ENCODE measurements around the gene ANKS1B.
A peak's percentile ranks its signal among the peaks of the same experiment; 100 is the strongest.

The ANKS1B gene

DNA sequence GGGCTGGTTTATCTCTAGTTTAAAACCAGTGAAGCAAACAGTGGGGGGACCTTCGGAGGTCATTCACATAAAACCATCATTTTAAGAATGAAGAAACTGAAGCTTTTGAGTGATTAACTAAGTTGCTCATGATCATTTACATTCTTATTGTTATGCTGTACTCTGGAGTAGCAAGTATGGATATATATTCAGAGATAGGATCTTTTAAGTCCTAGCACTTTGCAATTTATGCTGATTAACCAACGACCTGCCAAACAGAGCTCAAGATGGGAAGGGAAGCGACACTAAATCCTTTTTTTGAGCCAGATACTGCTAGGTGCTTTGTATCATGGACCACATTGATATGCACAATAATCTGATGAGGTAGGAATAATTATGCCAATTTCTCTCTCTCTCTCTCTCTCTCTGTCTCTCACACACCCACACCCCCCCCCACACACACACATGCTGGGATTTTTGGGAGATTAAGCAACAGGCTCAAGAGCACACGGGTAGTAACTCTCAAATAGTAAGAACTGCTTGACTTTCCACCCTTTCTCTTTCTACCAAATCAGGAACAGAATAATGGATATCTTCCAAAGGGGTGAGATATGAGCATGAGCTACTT lies 1036.3 kb downstream of the ANKS1B start:
- no peaks in the 10 kb centered on the region for H3K4me1 ChIP-seq (ENCODE audit: insufficient read depth, insufficient read length)
- no peaks in the 10 kb centered on the region for H3K36me3 ChIP-seq (ENCODE audit: insufficient read depth, insufficient read length, low read length)
- H3K27me3 ChIP-seq (ENCODE audit: insufficient read depth, insufficient read length): no peaks in the 10 kb centered on the region
- no peak overlapping the region for H3K9ac ChIP-seq (ENCODE audit: insufficient read length, low read depth)
- DNase-seq (ENCODE audit: low read depth, low spot score): no peak
- no peak overlapping the region for H3K4me3 ChIP-seq (ENCODE audit: insufficient read length, low read depth)
- H3K9me3 ChIP-seq (ENCODE audit: insufficient read depth, low read length): no peaks in the 10 kb centered on the region
- TF ChIP-seq YY1 (IDR thresholded peaks at IDR 0.05; ENCODE audit: insufficient read depth, insufficient read length) (no peak), ZNF274 (IDR thresholded peaks at IDR 0.05; ENCODE audit: low read depth, low read length) (no peak), SUZ12 (IDR thresholded peaks at IDR 0.05; ENCODE audit: extremely low read depth, insufficient read depth, insufficient read length) (no peak)

- Histone ChIP-seq H3K9ac (ENCODE audit: insufficient read length, low read depth) (no peak overlapping the region), H3K27me3 (ENCODE audit: insufficient read depth, insufficient read length) (no peaks in the 10 kb centered on the region), H3K36me3 (ENCODE audit: insufficient read depth, insufficient read length, low read length) (no peaks in the 10 kb centered on the region), H3K4me3 (ENCODE audit: insufficient read length, low read depth) (no peak overlapping the region), H3K9me3 (ENCODE audit: insufficient read depth, low read length) (no peaks in the 10 kb centered on the region; the same call in none of the 2 replicates), H3K4me1 (ENCODE audit: insufficient read depth, insufficient read length) (no peaks in the 10 kb centered on the region)
- DNase-seq (ENCODE audit: low read depth, low spot score): no peak
- no peak for TF ChIP-seq YY1 (IDR thresholded peaks at IDR 0.05; ENCODE audit: insufficient read depth, insufficient read length)
- no peak for TF ChIP-seq ZNF274 (IDR thresholded peaks at IDR 0.05; ENCODE audit: low read depth, low read length)
- no peak for TF ChIP-seq SUZ12 (IDR thresholded peaks at IDR 0.05; ENCODE audit: extremely low read depth, insufficient read depth, insufficient read length)
These were observed 1038.9 kb downstream of the ANKS1B start for GRCh38 chr12:98945864-98946263.

DNA sequence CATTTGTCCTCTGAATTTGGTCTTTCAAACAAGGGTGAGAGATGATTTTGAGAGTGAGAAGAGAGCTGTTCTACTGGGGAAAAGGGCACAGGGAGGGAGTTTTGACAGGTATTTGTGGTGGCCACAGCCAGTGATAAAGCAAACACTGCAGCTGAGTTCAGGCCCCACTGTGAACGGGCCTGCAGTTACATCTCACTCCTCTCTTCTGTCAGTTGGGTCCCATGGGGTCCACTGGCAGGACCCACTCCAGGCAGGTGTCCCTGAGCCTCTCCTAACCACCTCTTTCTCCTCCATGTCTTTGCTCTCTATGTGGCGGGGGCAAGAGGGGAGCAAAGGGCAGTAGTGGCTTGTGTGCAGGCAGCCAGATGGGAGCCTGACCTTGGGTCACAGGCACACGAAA lies 1044.8 kb downstream of the ANKS1B start:
- DNase-seq (ENCODE audit: low read depth, low spot score): no peak
- H3K9ac ChIP-seq (ENCODE audit: insufficient read length, low read depth): no peak overlapping the region
- H3K4me1 ChIP-seq (ENCODE audit: insufficient read depth, insufficient read length): no peaks in the 10 kb centered on the region
- H3K4me3 ChIP-seq (ENCODE audit: insufficient read length, low read depth): no peak overlapping the region
- H3K9me3 ChIP-seq (ENCODE audit: insufficient read depth, low read length): peaks cover 7% of the 10 kb centered on the region
- no peaks in the 10 kb centered on the region for H3K27me3 ChIP-seq (ENCODE audit: insufficient read depth, insufficient read length)
- TF ChIP-seq ZNF274 (IDR thresholded peaks at IDR 0.05; ENCODE audit: low read depth, low read length): no peak
- no peaks in the 10 kb centered on the region for H3K36me3 ChIP-seq (ENCODE audit: insufficient read depth, insufficient read length, low read length)

GRCh38 chr12:98939350-98939749 lies 1045.4 kb downstream of the ANKS1B start:
- DNase-seq (ENCODE audit: low read depth, low spot score): peak; percentile 40
- H3K36me3 ChIP-seq (ENCODE audit: insufficient read depth, insufficient read length, low read length): no peaks in the 10 kb centered on the region

DNA sequence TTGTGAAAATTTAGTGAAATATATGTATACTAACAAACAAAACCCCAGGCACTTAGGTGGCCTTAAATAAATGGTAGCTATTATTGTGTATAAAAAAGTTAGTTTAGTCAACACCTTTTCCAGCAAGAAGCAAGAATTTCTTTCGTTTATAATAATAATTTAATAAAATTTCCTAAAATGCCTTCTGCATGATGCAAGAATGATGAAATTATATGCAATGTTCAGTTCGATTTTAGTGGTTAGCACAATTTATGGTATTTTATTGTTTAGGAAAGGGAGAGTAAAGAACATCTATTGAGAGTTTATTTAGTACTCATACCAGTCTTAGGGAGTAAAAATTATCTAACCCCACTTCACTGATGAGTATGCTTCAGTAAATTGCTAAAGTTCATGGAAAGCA lies 1048.9 kb downstream of the ANKS1B start:
- no peak for TF ChIP-seq SUZ12 (IDR thresholded peaks at IDR 0.05; ENCODE audit: extremely low read depth, insufficient read depth, insufficient read length)
- no peak for TF ChIP-seq YY1 (IDR thresholded peaks at IDR 0.05; ENCODE audit: insufficient read depth, insufficient read length)
- no peak for TF ChIP-seq ZNF274 (IDR thresholded peaks at IDR 0.05; ENCODE audit: low read depth, low read length)
- Histone ChIP-seq H3K9me3 (ENCODE audit: insufficient read depth, low read length) (0 out of 2 replicates have a peak, but pooled peaks cover 10% of the 10 kb centered on the region), H3K36me3 (ENCODE audit: insufficient read depth, insufficient read length, low read length) (no peaks in the 10 kb centered on the region), H3K4me1 (ENCODE audit: insufficient read depth, insufficient read length) (no peaks in the 10 kb centered on the region), H3K9ac (ENCODE audit: insufficient read length, low read depth) (no peak overlapping the region), H3K27me3 (ENCODE audit: insufficient read depth, insufficient read length) (no peaks in the 10 kb centered on the region), H3K4me3 (ENCODE audit: insufficient read length, low read depth) (no peak overlapping the region)
- DNase-seq (ENCODE audit: low read depth, low spot score): no peak

More at GRCh38 chr12:98939350-98939749, 1045.4 kb downstream of the ANKS1B start:
- H3K27me3 ChIP-seq (ENCODE audit: insufficient read depth, insufficient read length): no peaks in the 10 kb centered on the region
- TF ChIP-seq SUZ12 (IDR thresholded peaks at IDR 0.05; ENCODE audit: extremely low read depth, insufficient read depth, insufficient read length): no peak
- no peak for TF ChIP-seq YY1 (IDR thresholded peaks at IDR 0.05; ENCODE audit: insufficient read depth, insufficient read length)
- TF ChIP-seq ZNF274 (IDR thresholded peaks at IDR 0.05; ENCODE audit: low read depth, low read length): no peak
- H3K9ac ChIP-seq (ENCODE audit: insufficient read length, low read depth): no peak overlapping the region
- H3K4me3 ChIP-seq (ENCODE audit: insufficient read length, low read depth): no peak overlapping the region
- no peaks in the 10 kb centered on the region for H3K4me1 ChIP-seq (ENCODE audit: insufficient read depth, insufficient read length)
- H3K9me3 ChIP-seq (ENCODE audit: insufficient read depth, low read length): peaks cover 10% of the 10 kb centered on the region

DNA sequence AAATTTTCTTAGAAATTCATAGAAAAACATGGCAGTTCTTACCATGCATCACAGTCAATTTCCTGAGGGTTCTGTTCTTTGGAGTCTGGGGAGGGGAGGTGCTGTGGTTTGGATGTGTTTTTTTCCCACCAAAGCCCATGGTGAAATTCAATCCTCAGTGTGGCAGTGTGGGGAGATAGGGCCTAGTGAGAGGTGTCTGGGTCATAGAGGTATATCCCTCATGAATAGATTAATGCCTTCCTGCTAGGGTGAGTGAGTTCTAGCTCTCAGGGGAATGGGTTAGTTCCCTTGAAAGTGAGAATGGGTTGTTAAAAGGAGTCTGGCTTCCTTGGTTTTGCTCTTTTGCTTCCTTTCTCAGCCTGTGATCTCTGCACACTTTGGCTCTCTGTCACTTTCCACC lies 1061.9 kb downstream of the ANKS1B start:
- DNase-seq (ENCODE audit: low read depth, low spot score): no peak
- Histone ChIP-seq H3K27me3 (ENCODE audit: insufficient read depth, insufficient read length) (no peaks in the 10 kb centered on the region), H3K9me3 (ENCODE audit: insufficient read depth, low read length) (no peaks in the 10 kb centered on the region; the same call in 1 of the 2 replicates), H3K4me1 (ENCODE audit: insufficient read depth, insufficient read length) (no peaks in the 10 kb centered on the region), H3K9ac (ENCODE audit: insufficient read length, low read depth) (no peak overlapping the region), H3K4me3 (ENCODE audit: insufficient read length, low read depth) (no peak overlapping the region), H3K36me3 (ENCODE audit: insufficient read depth, insufficient read length, low read length) (no peaks in the 10 kb centered on the region)
- no peak for TF ChIP-seq YY1 (IDR thresholded peaks at IDR 0.05; ENCODE audit: insufficient read depth, insufficient read length)
- no peak for TF ChIP-seq SUZ12 (IDR thresholded peaks at IDR 0.05; ENCODE audit: extremely low read depth, insufficient read depth, insufficient read length)
- TF ChIP-seq ZNF274 (IDR thresholded peaks at IDR 0.05; ENCODE audit: low read depth, low read length): no peak

GRCh38 chr12:98918176-98918863 lies 1066.4 kb downstream of the ANKS1B start:
- TF ChIP-seq ZNF274 (IDR thresholded peaks at IDR 0.05; ENCODE audit: low read depth, low read length): no peak
- TF ChIP-seq YY1 (IDR thresholded peaks at IDR 0.05; ENCODE audit: insufficient read depth, insufficient read length): no peak
- TF ChIP-seq SUZ12 (IDR thresholded peaks at IDR 0.05; ENCODE audit: extremely low read depth, insufficient read depth, insufficient read length): no peak
- no peaks in the 10 kb centered on the region for H3K4me1 ChIP-seq (ENCODE audit: insufficient read depth, insufficient read length)
- no peaks in the 10 kb centered on the region for H3K27me3 ChIP-seq (ENCODE audit: insufficient read depth, insufficient read length)
- H3K9ac ChIP-seq (ENCODE audit: insufficient read length, low read depth): no peak overlapping the region
- DNase-seq (ENCODE audit: low read depth, low spot score): no peak
- no peak overlapping the region for H3K4me3 ChIP-seq (ENCODE audit: insufficient read length, low read depth)
- no peaks in the 10 kb centered on the region for H3K9me3 ChIP-seq (ENCODE audit: insufficient read depth, low read length)
- no peaks in the 10 kb centered on the region for H3K36me3 ChIP-seq (ENCODE audit: insufficient read depth, insufficient read length, low read length)
